ENCODE results near the gene ASIC1.
"Not testable (repeated sequence)": the region's sequence is repeated elsewhere in the genome, so short reads cannot be mapped to it uniquely, and the experiment has no call there.

The ASIC1 gene

DNA sequence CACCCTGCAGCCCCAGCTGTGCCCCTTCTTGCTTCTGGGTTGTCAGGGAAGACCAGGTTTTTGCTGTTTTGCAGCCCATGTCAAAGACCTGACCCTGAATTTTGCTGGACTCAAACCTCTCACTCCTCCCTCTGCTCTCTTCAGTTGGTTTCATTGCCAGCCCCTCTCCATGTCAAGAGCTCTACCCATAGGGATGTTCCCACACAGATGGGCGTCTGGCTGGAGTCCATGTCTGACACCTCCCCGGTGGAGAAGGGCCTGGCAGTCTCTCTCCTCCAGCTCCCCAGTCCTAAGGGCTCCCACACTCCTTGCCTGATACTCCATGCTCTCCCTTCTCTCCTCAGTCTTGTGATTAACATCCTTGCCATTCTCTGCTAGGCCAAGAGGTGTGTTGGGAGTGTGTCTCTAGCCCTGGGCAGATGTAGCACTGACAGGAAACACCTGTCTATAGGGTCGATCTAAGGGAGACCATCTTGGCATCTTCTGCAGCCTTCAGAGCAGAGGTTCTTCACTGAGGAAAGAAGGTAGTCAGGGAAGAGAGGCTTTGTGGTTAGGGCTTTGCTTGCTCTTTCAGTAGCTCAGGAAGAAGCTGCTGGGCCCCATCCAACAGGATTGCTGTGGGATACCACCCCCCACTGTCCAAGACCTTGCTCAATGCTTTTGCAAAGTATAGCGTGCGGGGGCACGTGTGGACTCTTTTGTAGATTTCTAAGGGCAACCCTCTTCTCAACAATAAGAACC is 4.7 kb downstream of the ASIC1 start:
- no peak for DNase-seq

DNA sequence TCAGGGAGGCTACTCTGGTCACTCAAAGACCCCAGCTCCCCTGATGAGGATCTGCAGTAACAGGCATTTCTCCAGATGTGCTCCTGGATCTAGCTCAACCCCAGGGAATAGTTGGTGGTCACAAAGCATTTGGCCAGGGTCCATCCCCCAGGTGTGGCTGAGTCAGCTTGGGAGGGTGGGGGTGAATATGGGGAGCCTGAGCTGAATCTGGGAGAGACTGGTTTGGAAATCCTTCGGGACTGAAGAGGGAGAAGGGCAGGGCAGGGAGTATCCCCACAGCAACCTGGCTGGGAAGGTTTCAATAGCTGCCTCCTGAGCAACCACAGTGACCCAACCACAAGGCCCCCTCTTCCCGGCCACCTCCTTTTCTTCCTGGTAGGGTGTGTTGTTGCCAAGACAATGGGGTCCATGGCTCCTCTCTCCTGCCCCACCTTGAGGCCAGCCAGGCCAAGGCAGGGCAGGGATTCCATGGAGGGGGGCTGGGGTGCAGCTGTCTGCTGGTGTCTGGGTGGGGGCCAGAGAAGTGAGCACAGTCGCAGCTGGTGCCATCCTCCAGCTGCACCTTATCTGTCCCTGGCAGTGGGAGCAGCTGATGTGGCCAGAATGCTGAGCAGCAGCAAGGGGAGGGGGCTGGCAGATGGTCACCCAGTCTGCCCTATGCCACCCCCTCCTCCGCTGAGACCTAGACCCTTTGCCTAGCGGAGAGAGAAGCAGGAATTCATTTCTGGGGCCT is 5.5 kb downstream of the ASIC1 start:
- no peak for DNase-seq

DNA sequence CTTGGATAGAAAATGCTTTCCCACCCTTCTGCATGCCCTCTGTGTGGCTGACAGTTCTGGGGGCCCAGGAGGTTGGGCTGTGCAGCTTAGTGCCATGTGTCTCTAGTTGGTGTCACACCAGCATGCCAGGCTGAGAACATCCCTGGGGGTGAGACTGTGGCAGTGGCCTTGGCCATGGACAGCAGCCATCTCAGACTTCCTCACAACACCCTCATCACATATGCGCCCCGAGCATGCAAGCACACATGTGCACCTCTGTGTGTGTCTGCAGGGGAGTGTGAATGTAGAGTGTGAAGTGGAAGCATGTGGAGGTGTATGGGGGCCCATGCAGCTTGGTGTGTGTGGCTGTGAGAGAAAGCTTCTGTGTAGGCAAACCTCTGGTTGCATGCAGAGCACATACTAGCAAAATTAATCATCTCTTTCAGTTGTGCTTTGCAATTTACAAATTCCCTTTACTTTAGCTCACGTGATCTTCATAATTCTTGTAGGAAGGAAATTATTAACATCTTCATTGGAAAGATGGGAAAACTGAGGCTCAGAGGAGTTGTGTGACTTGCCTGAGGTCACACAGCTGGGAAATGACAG is 8.4 kb downstream of the ASIC1 start:
- DNase-seq, result no peak

DNA sequence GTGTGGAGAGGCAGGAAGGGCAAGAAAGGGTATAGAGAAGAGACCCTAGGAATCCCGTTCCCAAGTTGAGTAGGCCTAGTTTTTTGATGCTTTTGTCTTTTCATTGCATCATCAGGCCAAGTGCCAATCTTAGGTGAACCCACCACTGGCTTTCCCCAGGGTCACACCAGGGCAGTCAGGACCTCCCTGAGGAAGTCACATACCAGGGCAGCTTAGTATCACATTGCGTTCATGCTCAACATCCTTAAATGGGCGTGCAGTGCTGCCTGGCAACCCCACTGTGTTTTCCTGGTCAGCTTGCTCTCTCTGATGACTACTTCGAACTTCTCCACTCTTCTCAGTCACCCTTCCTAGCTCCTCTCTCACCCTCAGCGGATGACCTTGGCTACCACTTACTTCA is 9.0 kb downstream of the ASIC1 start:
- no peak for DNase-seq

DNA sequence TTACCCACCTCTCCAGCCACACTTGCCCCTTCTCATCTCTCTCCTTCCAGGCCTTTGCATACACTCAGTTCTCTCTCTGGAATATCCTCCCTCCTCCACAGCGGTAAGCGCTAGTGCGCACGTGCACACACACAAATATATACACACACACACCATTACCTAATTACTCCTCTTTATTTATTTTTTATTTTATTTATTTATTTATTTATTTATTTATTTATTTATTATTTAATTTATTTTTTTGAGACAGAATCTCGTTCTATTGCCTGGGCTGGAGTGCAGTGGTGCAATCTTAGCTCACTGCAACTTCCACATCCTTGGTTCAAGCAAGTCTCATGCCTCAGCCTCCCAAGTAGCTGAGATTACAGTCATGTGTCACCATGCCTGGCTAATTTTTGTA is 11.7 kb downstream of the ASIC1 start:
- DNase-seq, result no peak

DNA sequence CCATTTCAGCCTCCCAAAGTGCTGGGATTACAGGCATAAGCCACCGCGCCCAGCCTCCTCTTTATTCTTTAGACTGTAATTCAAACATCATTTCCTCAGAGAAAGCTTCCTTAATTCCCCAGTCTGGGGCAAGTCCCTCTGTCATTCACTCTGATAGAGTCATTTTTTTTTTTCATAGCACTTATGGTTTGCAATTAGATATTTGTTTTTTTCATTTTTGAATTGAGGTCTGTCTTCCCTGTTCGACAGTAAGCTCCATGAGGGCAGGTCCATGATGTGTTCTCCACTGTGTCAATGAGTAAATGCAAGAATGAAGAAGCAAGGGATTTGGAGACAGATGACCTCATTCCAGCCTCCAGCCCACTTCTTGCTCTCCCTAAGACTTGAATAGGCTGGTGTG is 12.1 kb downstream of the ASIC1 start:
- DNase-seq, result no peak

DNA sequence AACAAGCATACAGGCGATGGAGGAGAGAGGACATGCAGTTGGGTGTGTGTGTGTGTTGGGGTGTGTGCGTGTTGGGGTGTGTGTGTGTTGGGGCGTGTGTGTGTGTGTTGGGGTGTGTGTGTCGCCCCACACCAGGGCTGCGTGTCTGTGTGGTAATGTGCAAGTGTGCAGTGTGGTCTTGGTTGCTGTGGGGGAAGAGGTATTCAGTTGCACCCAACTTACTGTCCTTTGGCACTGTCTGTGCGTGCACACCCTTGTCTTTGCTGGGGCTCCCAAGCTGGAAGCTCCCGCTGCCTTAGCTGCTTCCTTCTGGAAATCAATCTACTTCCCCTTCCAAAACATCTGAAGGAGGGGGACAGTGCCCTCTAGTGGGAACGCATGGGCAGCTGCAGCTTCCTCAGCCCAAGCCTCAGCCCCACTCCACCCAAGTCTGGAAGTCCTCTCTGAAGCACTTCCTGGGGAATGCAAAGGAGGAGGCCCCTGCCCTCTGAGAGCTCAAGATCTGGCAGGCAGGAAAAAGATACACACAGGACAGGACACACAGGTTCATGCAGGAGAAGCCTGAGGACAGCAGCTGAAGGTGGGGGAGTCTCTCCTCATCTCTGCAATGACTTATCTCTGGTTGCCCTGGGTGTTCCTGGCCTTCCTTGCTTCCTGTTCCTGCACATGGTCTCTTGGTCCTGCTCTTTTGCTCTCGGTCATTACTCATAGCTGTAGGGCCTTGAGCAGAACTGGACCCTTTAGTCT is 13.1 kb downstream of the ASIC1 start:
- DNase-seq, result peak; percentile 61

DNA sequence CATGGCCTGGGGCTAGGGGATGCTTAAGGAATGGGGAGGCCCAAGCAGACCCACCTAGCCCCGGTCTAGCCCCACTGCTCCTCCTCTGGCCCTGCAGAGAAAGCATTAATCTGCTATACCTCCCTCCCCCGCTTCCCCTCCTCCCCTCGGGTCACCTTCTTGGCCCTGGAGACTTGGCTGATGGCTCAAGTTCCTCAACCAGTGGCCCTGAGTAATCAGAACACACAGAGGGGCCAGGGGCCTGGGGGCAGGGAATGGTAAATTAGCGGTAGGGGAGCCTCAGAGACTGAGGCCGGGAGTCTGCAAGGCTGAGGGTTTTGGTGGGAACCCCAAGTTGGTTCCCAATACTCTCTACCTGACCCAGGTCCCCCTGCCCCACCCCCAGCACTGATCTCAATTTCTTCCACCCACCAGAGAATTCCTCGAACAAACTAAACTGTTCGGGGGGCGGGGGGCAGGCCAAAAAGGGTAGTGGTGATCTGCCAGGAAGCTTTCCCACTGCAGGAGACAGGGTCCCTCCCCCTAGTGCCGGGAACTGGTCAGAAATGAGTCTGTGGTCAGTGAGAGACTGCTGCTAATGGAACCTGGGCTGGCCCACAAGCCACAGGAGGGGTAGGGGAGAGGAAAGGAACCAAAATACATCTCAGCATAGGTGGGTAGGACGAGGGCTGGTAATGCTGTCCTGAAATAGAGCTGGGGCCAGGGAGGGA is 15.0 kb downstream of the ASIC1 start:
- no peak for DNase-seq

DNA sequence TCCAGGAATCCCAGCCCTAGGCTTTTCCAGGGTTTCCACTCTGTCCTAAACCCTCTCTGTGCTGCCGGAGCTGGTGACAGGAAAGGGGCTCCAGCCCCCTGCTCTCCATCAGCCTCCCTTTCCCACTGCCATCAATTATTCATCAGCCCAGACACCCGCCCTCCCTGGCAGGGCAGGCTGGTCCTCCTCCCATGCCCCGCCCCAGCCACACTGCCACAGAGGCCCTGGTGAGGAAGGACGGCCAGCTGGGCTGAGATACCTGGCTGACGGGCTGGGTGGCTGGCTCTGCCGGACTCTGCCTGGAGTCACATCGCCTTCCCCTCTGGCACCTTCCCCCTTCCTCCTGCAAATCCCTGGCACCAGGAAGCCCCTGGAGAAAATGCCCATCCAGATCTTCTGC is 15.8 kb downstream of the ASIC1 start:
- no peak for DNase-seq

DNA sequence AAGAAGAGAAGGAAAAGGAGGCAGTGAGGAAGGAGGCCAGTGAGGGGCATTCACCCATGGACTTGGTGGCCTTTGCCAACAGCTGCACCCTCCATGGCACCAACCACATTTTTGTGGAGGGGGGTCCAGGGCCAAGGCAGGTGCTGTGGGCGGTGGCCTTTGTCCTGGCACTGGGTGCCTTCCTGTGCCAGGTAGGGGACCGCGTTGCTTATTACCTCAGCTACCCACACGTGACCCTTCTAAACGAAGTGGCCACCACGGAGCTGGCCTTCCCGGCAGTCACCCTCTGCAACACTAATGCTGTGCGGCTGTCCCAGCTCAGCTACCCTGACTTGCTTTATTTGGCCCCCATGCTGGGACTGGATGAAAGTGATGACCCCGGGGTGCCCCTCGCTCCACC is 16.3 kb downstream of the ASIC1 start:
- no peak for DNase-seq

DNA sequence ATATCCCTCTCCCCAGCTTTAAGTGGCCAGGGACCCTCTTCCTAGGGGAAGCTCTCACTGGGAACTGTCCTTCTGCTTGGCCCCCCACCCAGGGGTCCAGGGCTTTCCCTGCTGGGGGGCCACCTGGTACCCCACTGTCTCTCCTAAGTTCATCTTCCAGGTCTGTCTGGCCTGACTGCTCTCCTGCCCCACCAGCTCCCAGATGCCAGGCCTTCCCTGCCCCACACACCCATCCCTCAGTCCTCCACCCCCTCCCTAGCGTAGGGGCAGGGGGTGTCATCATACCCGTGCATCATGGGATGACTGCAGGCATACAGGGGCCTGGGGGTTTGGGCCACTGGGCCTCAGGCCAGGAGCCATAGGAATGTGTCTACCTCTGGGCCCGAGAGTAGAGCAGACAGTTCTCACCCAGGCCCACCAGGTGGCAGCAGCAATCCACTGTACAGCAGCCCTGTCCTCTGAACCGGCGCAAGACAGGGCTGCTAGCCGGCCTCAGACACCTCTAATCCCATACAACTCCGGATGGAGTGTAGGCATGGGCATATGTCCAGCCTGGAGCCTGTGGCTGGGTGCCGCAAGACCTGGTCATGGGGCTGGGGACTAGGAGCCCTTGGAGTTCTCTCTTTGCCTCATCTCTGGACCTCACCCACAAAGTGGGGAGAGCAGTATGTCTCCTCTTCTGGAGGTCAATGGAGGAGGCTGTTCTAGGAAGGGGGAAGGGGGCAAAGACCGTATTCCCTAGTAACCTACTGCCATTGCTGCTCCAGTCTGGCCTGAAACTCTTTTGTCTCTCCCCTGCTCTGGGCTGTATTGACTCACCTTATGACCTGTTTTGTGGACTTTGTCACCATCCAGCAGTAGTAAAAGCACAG is 17.8 kb downstream of the ASIC1 start:
- DNase-seq, result peak; percentile 80

DNA sequence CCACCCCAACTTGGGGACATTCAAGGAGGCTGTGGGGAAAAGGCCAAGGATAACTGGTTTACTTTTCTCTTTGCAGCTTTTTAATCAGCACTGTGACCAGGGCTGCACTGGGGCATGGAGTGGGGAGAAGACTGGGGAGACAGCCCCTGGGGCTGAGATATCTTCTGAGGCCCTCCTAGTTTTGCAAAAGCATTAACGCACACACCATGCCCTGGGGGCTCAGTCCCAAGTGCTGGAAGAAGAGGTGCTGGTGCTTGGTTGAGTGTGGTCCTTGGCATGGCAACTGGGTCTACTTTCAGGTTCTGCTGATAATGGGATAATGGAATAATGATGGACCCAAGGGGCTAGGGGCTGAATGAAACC is 18.4 kb downstream of the ASIC1 start:
- no peak for DNase-seq

DNA sequence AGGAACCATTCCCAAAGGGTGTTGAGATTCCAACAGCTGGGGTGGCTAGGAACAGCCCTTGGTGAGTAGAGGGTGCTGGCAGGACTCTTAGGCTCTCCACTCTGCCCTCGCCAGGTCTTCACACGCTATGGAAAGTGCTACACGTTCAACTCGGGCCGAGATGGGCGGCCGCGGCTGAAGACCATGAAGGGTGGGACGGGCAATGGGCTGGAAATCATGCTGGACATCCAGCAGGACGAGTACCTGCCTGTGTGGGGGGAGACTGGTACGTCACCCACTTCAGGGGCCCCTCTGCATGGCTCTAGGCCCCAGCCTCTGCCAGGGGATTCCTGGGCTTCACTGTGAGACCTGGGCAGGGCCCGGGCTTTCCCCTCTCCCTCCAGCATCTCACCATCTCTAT is 19.7 kb downstream of the ASIC1 start:
- no peak for DNase-seq

DNA sequence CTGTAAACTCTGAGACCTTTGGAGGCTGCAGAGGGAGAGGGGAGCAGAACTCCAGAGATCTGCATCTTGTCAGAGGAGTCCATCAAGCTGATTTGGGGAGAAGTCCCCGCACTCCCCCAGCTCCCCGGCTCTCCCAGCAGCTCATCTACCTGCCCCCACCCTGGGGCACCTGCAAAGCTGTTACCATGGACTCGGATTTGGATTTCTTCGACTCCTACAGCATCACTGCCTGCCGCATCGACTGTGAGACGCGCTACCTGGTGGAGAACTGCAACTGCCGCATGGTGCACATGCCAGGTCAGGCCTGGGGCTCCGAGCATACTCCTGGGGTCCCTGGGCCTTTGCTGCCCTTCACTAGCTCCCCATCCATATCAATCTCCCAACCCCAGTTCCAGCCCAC is 20.9 kb downstream of the ASIC1 start:
- DNase-seq, result no peak

DNA sequence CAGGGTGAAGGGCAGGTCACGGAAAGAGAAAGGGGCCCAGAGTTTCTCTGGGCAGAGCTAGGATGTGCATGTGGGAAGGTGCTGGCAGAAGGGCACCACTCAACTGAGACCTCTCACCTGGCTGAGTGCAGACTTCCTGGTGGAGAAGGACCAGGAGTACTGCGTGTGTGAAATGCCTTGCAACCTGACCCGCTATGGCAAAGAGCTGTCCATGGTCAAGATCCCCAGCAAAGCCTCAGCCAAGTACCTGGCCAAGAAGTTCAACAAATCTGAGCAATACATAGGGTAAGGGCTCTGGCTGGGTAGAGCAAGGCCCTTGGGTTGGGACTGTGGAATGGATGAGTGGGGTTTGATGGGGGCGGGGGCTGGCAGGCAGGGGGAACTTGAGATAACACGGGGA is 22.4 kb downstream of the ASIC1 start:
- DNase-seq, result no peak

DNA sequence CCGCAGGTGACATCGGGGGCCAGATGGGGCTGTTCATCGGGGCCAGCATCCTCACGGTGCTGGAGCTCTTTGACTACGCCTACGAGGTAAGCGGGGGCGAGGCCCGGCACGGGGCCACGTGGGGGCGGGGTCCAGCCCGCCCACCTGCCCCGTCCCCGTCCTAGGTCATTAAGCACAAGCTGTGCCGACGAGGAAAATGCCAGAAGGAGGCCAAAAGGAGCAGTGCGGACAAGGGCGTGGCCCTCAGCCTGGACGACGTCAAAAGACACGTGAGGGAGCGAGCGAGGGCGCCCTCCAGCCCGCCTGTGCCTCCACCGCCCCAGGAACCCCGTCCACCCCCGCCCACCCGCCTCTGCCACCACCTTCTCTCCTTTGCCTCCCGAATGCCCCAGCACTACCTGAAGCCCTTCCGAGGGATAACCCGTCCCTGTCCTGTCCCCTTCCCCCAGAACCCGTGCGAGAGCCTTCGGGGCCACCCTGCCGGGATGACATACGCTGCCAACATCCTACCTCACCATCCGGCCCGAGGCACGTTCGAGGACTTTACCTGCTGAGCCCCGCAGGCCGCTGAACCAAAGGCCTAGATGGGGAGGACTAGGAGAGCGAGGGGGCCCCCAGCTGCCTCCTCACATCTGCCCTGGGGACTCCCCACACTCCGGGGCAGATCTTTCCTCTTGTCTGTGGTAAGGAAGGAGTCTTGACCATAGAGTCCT is 23.9 kb downstream of the ASIC1 start:
- DNase-seq, result no peak

DNA sequence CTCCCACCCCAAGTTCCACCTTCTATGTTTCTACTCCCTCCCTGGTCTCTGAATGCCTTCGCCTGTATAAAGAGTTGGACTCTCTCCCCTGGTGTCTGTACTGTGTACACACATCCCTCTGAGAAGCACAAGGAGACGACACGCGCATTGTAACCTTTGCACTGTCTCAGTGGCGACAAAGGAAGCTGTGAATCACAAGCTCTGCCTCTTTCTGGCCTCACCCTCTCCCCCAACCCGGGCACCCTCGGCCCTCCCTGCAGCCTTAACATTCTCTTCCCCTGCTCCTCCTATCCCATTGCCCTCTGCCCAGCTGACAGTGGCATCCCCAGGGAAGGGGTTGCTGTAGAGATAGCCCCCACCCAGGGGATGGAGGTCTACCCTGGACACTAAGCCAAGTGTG is 25.2 kb downstream of the ASIC1 start:
- DNase-seq, result no peak

DNA sequence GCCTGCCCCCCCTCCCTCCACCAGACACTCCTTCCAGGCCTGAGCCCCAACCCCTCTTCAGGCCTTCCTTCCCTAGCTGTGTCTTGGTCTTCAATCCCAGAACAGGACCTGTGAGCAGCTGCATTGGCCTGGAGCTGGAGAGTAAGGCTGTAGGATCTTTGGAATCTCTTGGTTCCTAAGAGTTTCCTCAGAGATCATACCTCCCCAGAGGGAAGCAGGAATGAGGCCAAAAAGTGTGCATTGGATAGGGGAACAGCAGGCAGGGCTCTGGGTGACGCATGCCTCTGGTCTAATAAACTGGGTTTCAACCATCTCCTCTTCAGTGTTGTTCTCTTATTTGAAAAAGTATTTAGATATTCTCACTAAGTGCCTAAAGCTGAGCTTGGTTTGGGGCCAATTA is 25.9 kb downstream of the ASIC1 start:
- no peak for DNase-seq

DNA sequence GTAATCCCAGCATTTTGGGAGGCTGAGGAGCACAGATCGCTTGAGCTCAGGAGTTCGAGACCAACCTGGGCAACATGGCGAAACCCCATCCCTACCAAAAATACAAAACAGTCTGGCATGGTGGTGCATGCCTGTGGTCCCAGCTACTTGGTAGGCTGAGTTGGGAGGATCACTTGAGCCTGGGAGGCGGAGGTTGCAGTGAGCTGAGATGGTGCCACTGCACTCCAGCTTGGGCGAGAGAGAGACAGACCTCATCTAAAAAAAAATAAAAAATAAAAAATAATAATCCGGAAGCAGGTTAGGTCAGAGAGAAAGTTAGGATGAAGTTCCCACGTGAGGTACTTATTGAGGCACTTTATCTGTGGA is 27.0 kb downstream of the ASIC1 start:
- not testable (repeated sequence) for DNase-seq

DNA sequence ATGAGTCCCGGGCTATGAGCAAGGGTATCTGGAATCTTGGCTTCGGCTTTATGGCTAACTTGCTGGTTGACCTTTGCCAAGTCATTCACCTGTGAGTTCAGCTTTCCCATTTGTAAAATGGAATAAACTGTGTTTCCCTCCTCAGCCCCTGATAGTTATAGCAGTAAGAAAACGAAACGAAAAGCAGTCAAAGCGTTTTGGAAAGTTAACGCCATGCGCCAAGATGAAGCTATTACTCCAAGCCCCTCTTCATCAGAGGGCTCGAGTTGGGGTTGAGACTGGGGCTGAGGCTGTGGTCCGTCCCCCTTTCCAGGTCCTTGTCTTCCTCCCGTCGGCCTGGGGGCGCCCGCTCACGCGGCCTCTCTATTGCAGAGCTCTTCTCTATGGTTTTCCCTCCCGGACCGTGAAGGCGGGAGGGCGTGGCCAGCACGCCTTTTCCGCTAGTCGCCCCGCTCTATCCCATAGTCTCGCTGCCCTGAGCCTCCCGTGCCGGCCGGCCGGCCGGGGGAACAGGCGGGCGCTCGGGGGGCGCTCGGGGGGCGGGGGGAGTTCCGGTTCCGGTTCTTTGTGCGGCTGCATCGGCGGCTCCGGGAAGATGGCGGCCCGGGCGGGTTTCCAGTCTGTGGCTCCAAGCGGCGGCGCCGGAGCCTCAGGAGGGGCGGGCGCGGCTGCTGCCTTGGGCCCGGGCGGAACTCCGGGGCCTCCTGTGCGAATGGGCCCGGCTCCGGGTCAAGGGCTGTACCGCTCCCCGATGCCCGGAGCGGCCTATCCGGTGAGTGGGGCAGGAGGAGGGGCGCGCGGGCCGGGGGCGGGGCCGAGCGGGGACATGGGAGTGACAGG is 27.6 kb downstream of the ASIC1 start, which contains the start of gene SMARCD1:
SMARCD1 (plus strand) TSS at position 568 of the 840 bp plus-strand sequence; CDS start at position 596, 28 bp downstream.
- DNase-seq, result peak; percentile 84

Data from stimulated activated CD4-positive, alpha-beta T cell treated with anti-CD3 and anti-CD28 coated beads, Interleukin-12 subunit alpha, Interleukin-12 subunit beta, amount 100 ng/mL, for 4 hours (primary cell).